ENCODE measurements around the gene CEP68.
"Not testable (repeated sequence)": the region's sequence is repeated elsewhere in the genome, so short reads cannot be mapped to it uniquely, and the experiment has no call there.

The CEP68 gene

GRCh38 chr2:65125457-65125856 is 69.2 kb downstream of the CEP68 start:
- not testable (repeated sequence) for DNase-seq (ENCODE audit: low read depth in 2 of 3, low spot score in 1 of 3)

- DNase-seq (ENCODE audit: low read depth in 2 of 3, low spot score in 1 of 3): no peak
Measured at GRCh38 chr2:65128297-65129190, 72.3 kb downstream of the CEP68 start.

GRCh38 chr2:65129286-65129825 is 73.1 kb downstream of the CEP68 start:
- DNase-seq (ENCODE audit: low read depth in 2 of 3, low spot score in 1 of 3): peak in 2 of 3 donors; percentile 5 to 8

GRCh38 chr2:65129826-65130663 is 73.8 kb downstream of the CEP68 start, which contains the start of gene RAB1A:
RAB1A (minus strand) TSS chr2:65130106; CDS start chr2:65129915, 191 bp downstream.
- peak; percentile 97 to 99 (median 99) for DNase-seq (ENCODE audit: low read depth in 2 of 3, low spot score in 1 of 3)

GRCh38 chr2:65130664-65131175 is 74.5 kb downstream of the CEP68 start:
- peak in 2 of 3 donors; percentile 4 to 20 for DNase-seq (ENCODE audit: low read depth in 2 of 3, low spot score in 1 of 3)

GRCh38 chr2:65132930-65133329 is 76.7 kb downstream of the CEP68 start:
- DNase-seq (ENCODE audit: low read depth in 2 of 3, low spot score in 1 of 3): not testable (repeated sequence)

- no peak for DNase-seq (ENCODE audit: low read depth in 2 of 3, low spot score in 1 of 3)
Measured at GRCh38 chr2:65133626-65134025, 77.4 kb downstream of the CEP68 start.

- no peak for DNase-seq (ENCODE audit: low read depth in 2 of 3, low spot score in 1 of 3)
Measured at GRCh38 chr2:65134158-65134557, 77.9 kb downstream of the CEP68 start.

GRCh38 chr2:65136253-65136652 is 80.0 kb downstream of the CEP68 start:
- no peak for DNase-seq (ENCODE audit: low read depth in 2 of 3, low spot score in 1 of 3)
